ENCODE data around the gene CEACAM6.

CEACAM6 gene

DNA sequence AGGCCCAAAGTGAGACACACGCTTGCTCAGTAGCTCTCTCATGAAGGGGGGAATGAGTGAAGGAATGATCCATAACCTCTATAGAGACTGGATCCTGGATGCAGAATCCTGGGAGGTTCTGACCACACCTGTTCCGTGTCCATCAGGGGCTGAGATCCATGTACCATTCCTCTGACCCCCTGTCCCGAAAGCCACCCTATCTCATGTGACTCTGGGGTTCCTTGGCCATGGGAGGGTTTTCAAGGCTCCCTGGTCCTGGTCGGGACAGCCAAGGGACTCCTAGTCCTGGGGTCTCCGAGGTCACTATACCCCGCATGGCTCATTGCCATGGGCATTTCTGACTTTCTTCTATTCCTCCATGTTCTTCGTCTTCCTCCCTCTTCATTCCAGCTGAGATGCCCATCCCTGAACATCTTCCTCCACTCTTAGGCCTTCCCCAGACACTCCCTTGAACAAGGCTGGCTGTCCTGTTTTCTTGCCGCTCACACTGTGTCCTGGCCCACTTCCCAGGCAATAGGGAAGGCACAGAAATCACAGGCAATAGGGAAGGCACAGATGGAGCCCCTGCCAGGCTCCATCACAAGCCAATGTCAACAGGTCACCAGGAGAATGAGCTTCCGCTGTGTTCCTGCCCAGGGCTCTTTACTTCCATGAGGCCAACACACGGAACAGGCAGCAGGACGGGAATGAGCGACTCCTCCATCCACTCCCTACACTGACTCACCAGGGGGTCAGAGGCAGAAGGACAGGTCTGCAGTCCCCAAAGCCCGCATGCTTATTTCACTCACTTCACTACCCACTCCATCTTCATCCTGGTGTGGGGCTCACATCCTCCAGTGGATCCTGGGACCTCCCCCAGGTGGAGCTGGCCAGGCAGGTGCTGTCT is 43.7 kb upstream of the CEACAM6 start:
- TF ChIP-seq, protein P1, sequence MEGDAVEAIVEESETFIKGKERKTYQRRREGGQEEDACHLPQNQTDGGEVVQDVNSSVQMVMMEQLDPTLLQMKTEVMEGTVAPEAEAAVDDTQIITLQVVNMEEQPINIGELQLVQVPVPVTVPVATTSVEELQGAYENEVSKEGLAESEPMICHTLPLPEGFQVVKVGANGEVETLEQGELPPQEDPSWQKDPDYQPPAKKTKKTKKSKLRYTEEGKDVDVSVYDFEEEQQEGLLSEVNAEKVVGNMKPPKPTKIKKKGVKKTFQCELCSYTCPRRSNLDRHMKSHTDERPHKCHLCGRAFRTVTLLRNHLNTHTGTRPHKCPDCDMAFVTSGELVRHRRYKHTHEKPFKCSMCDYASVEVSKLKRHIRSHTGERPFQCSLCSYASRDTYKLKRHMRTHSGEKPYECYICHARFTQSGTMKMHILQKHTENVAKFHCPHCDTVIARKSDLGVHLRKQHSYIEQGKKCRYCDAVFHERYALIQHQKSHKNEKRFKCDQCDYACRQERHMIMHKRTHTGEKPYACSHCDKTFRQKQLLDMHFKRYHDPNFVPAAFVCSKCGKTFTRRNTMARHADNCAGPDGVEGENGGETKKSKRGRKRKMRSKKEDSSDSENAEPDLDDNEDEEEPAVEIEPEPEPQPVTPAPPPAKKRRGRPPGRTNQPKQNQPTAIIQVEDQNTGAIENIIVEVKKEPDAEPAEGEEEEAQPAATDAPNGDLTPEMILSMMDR (IDR thresholded peaks at IDR 0.05; ENCODE audit: insufficient read depth, low read depth, low read length, missing control alignments), result no peak
- no peak overlapping the region for H3K4me3 ChIP-seq (ENCODE audit: low read depth, low read length)
- no peak for DNase-seq (ENCODE audit: low read depth)

DNA sequence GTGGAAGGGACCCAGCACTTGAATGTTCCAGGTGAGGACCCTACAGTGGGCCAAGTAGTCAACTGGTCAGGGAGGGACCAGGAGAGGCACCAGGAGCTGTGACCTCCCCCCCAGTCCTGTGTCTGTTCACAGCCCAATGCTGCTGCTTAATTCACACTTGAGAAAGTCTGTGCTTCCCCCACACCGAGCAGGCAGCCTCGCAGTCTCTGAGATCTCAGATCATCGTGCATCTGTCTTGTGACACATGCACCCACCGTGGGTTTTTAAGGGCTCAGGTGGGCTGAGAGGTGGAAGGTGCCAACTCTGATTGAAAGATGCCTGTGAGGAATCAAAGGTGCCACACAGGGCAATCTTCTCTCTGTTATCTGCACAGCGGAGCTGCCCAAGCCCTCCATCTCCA is 40.7 kb upstream of the CEACAM6 start:
- H3K4me3 ChIP-seq (ENCODE audit: low read depth, low read length), result no peak overlapping the region
- no peak for DNase-seq (ENCODE audit: low read depth)
- TF ChIP-seq, protein P1 (IDR thresholded peaks at IDR 0.05; ENCODE audit: insufficient read depth, low read depth, low read length, missing control alignments), result no peak

DNA sequence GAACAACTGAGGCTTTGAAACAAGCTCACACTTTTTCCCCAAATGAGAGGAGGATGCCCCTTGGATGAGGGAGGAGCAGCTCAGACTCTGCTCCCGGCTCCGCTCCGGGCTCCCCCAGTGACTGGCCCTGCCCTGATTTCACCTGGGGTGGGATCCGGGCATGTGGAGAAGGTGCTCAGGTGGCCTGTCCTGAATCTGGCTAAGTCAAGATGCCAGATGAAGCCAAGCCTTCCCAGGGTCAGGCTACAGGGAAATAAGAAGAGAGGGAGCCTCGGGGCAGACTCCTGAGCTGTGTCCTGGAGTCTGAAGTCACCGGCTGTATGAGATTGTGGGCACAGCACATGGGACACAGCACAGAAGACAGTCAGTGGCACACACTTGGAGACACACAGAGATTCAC is 36.6 kb upstream of the CEACAM6 start:
- no peak overlapping the region for H3K4me3 ChIP-seq (ENCODE audit: low read depth, low read length)
- TF ChIP-seq, protein P1 (IDR thresholded peaks at IDR 0.05; ENCODE audit: insufficient read depth, low read depth, low read length, missing control alignments), result no peak
- no peak for DNase-seq (ENCODE audit: low read depth)

DNA sequence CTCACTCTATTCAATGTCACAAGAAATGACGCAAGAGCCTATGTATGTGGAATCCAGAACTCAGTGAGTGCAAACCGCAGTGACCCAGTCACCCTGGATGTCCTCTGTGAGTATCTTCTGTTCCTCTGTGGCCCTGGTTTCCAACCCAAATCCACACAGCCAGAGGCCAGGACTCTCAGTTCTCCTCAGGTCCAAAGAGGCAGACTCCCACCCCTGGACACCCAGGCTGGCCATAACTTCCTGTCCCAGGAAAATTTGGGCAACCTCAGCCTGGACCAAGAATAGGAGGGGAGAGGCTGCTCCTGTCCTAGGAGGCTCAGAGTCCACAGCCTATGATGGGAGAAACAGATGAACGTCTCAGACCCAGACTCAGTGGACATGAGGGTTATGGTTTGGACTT is 35.2 kb upstream of the CEACAM6 start:
- no peak for DNase-seq (ENCODE audit: low read depth)
- H3K4me3 ChIP-seq (ENCODE audit: low read depth, low read length), result no peak overlapping the region
- TF ChIP-seq, protein P1 (IDR thresholded peaks at IDR 0.05; ENCODE audit: insufficient read depth, low read depth, low read length, missing control alignments), result no peak

DNA sequence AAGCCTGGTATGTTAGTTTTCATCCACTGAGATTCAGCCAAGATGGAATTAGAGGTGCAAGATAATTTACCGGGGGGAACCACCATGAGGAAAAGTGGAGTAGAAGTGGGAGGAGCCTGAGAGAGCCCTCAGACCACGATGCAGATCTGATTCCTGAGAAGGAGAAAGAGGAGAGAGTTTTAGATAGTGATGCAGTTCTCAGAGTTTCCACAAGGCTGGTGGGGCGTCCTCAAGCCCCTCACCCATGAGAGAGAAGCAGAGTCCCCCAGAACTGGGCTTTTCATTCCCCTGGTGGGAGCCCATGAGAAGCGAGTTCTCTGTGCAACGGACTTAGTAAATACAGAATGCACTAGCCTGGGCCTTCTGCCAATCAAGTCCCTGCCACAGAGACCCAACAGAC is 28.8 kb upstream of the CEACAM6 start:
- DNase-seq (ENCODE audit: low read depth), result no peak
- TF ChIP-seq, protein P1 (IDR thresholded peaks at IDR 0.05; ENCODE audit: insufficient read depth, low read depth, low read length, missing control alignments), result no peak
- H3K4me3 ChIP-seq (ENCODE audit: low read depth, low read length), result no peak overlapping the region

DNA sequence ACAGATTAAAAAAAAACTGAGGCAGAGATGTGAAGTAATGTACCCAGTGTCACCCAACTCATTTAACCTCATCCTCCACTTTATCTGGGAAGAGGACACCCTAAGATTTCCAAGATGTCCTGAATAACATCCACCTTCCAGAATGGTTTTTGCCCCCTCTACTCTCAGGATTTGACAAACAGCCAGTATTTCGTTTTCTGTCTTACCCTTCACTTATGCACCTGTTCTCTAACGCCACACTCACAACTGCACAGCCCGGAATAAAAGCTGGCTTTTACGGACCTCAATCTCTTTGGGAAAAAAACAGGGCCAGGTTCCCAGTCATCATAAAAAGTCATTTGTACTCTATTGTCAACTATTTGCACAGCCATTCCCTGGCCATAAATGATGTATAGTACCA is 21.2 kb upstream of the CEACAM6 start:
- H3K4me3 ChIP-seq (ENCODE audit: low read depth, low read length), result no peak overlapping the region
- no peak for DNase-seq (ENCODE audit: low read depth)
- TF ChIP-seq, protein P1 (IDR thresholded peaks at IDR 0.05; ENCODE audit: insufficient read depth, low read depth, low read length, missing control alignments), result no peak

DNA sequence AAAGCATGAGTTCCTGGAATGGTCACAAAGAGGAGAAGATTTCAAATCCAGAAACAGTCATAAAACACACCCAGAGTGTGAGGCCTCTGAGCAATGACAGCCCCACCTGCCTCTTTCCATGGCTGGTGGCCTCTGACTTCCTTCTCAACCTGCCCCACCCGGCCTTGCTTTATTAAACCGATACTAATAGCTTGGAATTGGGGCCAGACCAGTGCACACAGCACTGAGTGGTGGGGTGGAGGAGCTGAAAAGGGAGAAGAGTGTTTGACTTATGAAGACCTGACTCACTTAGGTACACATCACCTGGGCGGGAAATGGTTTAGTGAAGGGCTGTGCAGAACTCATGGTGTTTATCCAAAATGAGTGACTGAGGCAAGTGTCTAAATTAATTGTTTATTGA is 20.7 kb upstream of the CEACAM6 start:
- TF ChIP-seq, protein P1 (IDR thresholded peaks at IDR 0.05; ENCODE audit: insufficient read depth, low read depth, low read length, missing control alignments), result no peak
- no peak overlapping the region for H3K4me3 ChIP-seq (ENCODE audit: low read depth, low read length)
- no peak for DNase-seq (ENCODE audit: low read depth)
